Transverse colon (tissue), 4 donors: ENCODE data around the gene MTFR2. TPM values are rescaled to one million over a fixed set of nuclear protein-coding genes. Genes with fewer than 3 reads are reported as not detected.

Experiments used
- DNase-seq: peaks from one replicate; pipeline ENCODE4 v3.0.0-alpha.2; 2019
- H3K27ac ChIP-seq, 4 donors: fragments of 200-600 bp; sonication (generic); 2 replicates each; pipeline ENCODE4 v1.5.1; 2016 to 2018; ENCODE audit warnings: inconsistent platforms in 4 of 4
- H3K27me3 ChIP-seq: fragments of 200-600 bp; sonication (generic); 2 replicates; pipeline ENCODE4 v1.5.1; 2017; ENCODE audit warnings: inconsistent platforms
- H3K36me3 ChIP-seq, 4 donors: fragments of 200-600 bp; sonication (generic); 2 replicates each; pipeline ENCODE4 v1.5.1; 2017 to 2019; ENCODE audit warnings: inconsistent platforms in 4 of 4
- H3K4me1 ChIP-seq, 4 donors: fragments of 200-600 bp; sonication (generic); 2 replicates each; pipeline ENCODE4 v1.5.1; 2017 to 2020; ENCODE audit warnings: inconsistent platforms in 4 of 4
- H3K4me3 ChIP-seq, 4 donors: fragments of 200-600 bp; sonication (generic); 1 replicate in 1 of 4; 2 replicates in 3 of 4; pipeline versions ENCODE4 v1.5.1 to v1.6.1; 2017 to 2019; ENCODE audit warnings: inconsistent platforms in 4 of 4
- H3K9me3 ChIP-seq, 2 donors: fragments of 200-600 bp; sonication (generic); 2 replicates each; pipeline ENCODE4 v1.5.1; 2017 to 2019; ENCODE audit warnings: inconsistent platforms in 2 of 2
- CTCF ChIP-seq, 5 experiments: fragments of 200-600 bp in 3 of 5; fragments of 450-650 bp in 2 of 5; sonication (generic) in 3 of 5; IDR thresholded peaks; 1 replicate in 2 of 5; 2 replicates in 3 of 5; pipeline ENCODE4 v1.5.1; 2016 to 2017; ENCODE audit warnings: antibody characterized with exemption in 5 of 5, inconsistent platforms in 3 of 5, mild to moderate bottlenecking in 2 of 5, moderate library complexity in 1 of 5
- EP300 ChIP-seq: sonication (generic); formaldehyde crosslinking; IDR thresholded peaks from one replicate; pipeline ENCODE4 v1.6.1; 2017; ENCODE audit warnings: antibody characterized with exemption, low read depth
- POLR2A ChIP-seq: fragments of 450-650 bp; IDR thresholded peaks from one replicate; pipeline ENCODE4 v1.6.1; 2016; ENCODE audit warnings: antibody characterized with exemption, mild to moderate bottlenecking, moderate library complexity
- POLR2AphosphoS5 ChIP-seq, 3 donors: sonication (generic); formaldehyde crosslinking; IDR thresholded peaks; one replicate each; pipeline ENCODE4 v1.6.1; 2016; ENCODE audit warnings: antibody characterized with exemption in 3 of 3
- WGBS, 2 donors: methylation state at CpG; one replicate each; pipeline ENCODE4 v1.1.5; 2018; ENCODE audit warnings: low coverage in 1 of 2; 5-methylcytosine and 5-hydroxymethylcytosine counted together
- in situ Hi-C, 4 donors: fragments of 200-750 bp; cut with MboI; loops; one replicate each; pipeline versions ENCODE4 v1.15.0 to v1.15.1; 2017; ENCODE audit warnings: low sequenced_read_pairs in 3 of 4, low pct_ligation_motif_present in 1 of 4, low pct_unique_long_range_greater_than_20kb in 1 of 4
- intact Hi-C: fragments of 100-400 bp; cut with DNase I; formaldehyde crosslinking; loops from one replicate; pipeline ENCODE4 v1.15.1; 2023; ENCODE audit warnings: low total_unique reads
- total RNA-seq, 4 donors: library from RNA; depleted of rRNA; stranded (reverse); fragments of >200 nt; gene quantifications; one replicate each; pipeline ENCODE4 v1.1.0, GENCODE V29; 2016

Gene MTFR2
- total RNA-seq, 4 donors from 2014 or later, result 0.68 to 5.8 (median 1.4) TPM; not detected in 1

DNA sequence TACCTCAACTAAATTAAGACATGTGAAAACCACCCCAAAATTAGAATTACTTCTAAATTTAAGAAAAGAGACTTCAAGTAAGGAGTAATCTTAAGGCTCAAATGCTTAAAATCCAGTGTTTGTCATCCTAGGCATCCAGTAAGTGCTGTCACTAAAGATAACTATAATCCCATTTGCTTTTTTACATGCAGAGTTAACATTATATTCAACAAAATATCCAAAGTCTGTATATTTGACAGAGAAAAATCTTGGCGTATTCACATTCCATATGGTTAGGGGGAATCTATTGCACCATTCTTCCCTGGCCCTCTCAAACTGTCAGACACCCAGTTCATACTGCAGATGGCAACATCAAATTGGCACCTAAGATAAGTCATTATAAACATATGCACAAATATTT is 17.4 kb downstream of the MTFR2 start:
- Histone ChIP-seq H3K27me3 (no peaks in the 10 kb centered on the region), H3K4me1 (no peaks in the 10 kb centered on the region), H3K36me3 (no peaks in the 10 kb centered on the region), H3K27ac (no peak overlapping the region), H3K4me3 (no peak overlapping the region), H3K9me3 (no peaks in the 10 kb centered on the region)
- intact Hi-C loops (no loop called here), in situ Hi-C loops (no loop called here)
- no peak for TF ChIP-seq EP300
- TF ChIP-seq POLR2A, result no peak
- TF ChIP-seq CTCF (IDR thresholded peaks at IDR 0.05), result no peak
- TF ChIP-seq POLR2AphosphoS5 (IDR thresholded peaks at IDR 0.05), result no peak
- no peak for DNase-seq
- WGBS, 2 donors, result 92 to 94% methylated on average over 1 of the region's 1 CpG

DNA sequence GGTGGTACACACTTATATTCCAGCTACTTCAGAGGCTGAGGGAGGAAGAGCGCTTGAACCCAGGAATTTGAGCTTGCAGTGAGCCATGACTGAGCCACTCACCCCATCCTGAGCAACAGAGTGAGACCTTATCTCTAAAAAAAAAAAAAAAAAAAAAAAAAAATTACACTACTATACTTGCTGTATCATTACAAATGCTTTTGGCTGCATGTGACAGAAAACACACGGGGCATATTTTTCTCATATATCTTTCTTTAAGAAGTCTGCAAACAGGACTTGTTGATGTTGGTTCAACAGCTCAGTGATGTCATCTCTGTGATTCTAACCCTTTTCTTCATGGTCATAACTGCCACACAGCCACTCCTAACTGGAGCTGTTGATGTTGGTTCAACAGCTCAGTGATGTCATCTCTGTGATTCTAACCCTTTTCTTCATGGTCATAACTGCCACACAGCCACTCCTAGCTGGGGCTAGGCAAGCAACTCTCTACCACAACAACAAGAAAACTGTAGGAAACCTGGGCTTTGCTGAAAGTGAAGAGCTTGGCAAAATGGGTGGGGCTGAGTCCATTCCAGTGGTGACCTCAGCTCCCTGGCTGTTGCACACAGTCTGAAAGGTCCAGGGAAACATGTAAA is 19.8 kb downstream of the MTFR2 start:
- H3K9me3 ChIP-seq, result no peaks in the 10 kb centered on the region
- in situ Hi-C loops, result no loop called here

GRCh38 chr6:136228814-136229213 is 21.3 kb downstream of the MTFR2 start:
- no peaks in the 10 kb centered on the region for H3K36me3 ChIP-seq
- in situ Hi-C loops, result loop anchor here in 2 of 4 donors (10.0 kb wide), 1 partner anchor 694 kb away; no protein-coding TSS in a partner anchor
- no peak overlapping the region for H3K27ac ChIP-seq
- no peak overlapping the region for H3K4me3 ChIP-seq
- 69 to 75% methylated on average over 2 of the region's 2 CpGs for WGBS, 2 donors
- no peaks in the 10 kb centered on the region for H3K9me3 ChIP-seq
- intact Hi-C loops, result loop anchor here (10.0 kb wide), 2 partner anchors 694 to 724 kb away; no protein-coding TSS in a partner anchor
- TF ChIP-seq POLR2A (no peak), CTCF (IDR thresholded peaks at IDR 0.05) (no peak), POLR2AphosphoS5 (IDR thresholded peaks at IDR 0.05) (no peak), EP300 (no peak)
- H3K27me3 ChIP-seq, result no peaks in the 10 kb centered on the region
- peaks cover 4 to 20% (median 9%) of the 10 kb centered on the region in 4 donors for H3K4me1 ChIP-seq
- no peak for DNase-seq

More for the DNA sequence above, 19.8 kb downstream of the MTFR2 start:
- Histone ChIP-seq H3K27ac (no peak overlapping the region), H3K4me3 (no peak overlapping the region), H3K27me3 (no peaks in the 10 kb centered on the region), H3K36me3 (no peaks in the 10 kb centered on the region), H3K4me1 (peaks cover 4 to 20% (median 9%) of the 10 kb centered on the region in 4 donors)
- TF ChIP-seq CTCF (IDR thresholded peaks at IDR 0.05), result no peak
- no peak for TF ChIP-seq EP300
- TF ChIP-seq POLR2A, result no peak
- TF ChIP-seq POLR2AphosphoS5 (IDR thresholded peaks at IDR 0.05), result no peak
- 95 to 100% methylated on average over 1 to 2 of the region's 2 CpGs for WGBS, 2 donors
- intact Hi-C loops, result no loop called here
- no peak for DNase-seq

GRCh38 chr6:136226674-136227377 is 23.3 kb downstream of the MTFR2 start:
- no peak for DNase-seq
- in situ Hi-C loops (loop anchor here in 2 of 4 donors (10.0 kb wide), 1 partner anchor 692 kb away; no protein-coding TSS in a partner anchor), intact Hi-C loops (loop anchor here (10.0 kb wide), 2 partner anchors 692 to 722 kb away; no protein-coding TSS in a partner anchor)
- peak overlapping the region in 2 of 4 donors; percentile 10 to 47 for H3K4me3 ChIP-seq
- no peaks in the 10 kb centered on the region for H3K27me3 ChIP-seq
- H3K9me3 ChIP-seq, result no peaks in the 10 kb centered on the region
- peak overlapping the region; percentile 20 to 69 (median 49) for H3K27ac ChIP-seq
- WGBS, 2 donors, result 51 to 100% methylated on average over 1 to 4 of the region's 4 CpGs
- no peak for TF ChIP-seq POLR2AphosphoS5 (IDR thresholded peaks at IDR 0.05)
- peaks cover 4 to 20% (median 9%) of the 10 kb centered on the region in 4 donors for H3K4me1 ChIP-seq
- no peaks in the 10 kb centered on the region for H3K36me3 ChIP-seq
